ENCODE measurements around the gene ADGRL3. TPM values are rescaled to one million over a fixed set of nuclear protein-coding genes. Genes with fewer than 3 reads are reported as not detected.

The ADGRL3 gene
- total RNA-seq, 3 donors from 2014 or later, result 4.3 to 10.8 (median 4.3) TPM

DNA sequence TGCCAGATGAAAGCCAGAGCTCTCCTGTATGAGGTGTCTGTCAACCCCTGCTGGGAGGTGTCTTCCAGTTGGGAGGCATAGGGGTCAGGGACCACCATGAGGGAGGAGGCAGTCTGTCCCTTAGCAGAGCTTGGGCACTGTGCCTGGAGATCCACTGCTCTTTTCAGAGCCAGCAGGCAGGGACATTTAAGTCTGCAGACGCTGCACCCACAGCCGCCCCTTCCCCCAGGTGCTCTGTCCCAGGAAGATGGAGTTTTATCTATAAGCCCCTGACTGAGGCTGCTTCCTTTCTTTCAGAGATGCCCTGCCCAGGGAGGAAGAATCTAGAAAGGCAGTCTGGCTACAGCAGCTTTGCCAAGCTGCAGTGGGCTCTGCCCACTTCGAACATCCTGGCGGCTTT, 893.6 kb downstream of the ADGRL3 start:
- H3K9me3 ChIP-seq, result peaks cover 2% of the 10 kb centered on the region
- H3K4me3 ChIP-seq, result no peak overlapping the region
- TF ChIP-seq, protein P1, sequence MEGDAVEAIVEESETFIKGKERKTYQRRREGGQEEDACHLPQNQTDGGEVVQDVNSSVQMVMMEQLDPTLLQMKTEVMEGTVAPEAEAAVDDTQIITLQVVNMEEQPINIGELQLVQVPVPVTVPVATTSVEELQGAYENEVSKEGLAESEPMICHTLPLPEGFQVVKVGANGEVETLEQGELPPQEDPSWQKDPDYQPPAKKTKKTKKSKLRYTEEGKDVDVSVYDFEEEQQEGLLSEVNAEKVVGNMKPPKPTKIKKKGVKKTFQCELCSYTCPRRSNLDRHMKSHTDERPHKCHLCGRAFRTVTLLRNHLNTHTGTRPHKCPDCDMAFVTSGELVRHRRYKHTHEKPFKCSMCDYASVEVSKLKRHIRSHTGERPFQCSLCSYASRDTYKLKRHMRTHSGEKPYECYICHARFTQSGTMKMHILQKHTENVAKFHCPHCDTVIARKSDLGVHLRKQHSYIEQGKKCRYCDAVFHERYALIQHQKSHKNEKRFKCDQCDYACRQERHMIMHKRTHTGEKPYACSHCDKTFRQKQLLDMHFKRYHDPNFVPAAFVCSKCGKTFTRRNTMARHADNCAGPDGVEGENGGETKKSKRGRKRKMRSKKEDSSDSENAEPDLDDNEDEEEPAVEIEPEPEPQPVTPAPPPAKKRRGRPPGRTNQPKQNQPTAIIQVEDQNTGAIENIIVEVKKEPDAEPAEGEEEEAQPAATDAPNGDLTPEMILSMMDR (IDR thresholded peaks at IDR 0.05), result no peak
- DNase-seq (no peak), ATAC-seq (no peak)
- H3K4me1 ChIP-seq (ENCODE audit: low read depth), result no peaks in the 10 kb centered on the region
- H3K36me3 ChIP-seq (ENCODE audit: low read depth), result no peaks in the 10 kb centered on the region
- intact Hi-C loops (cut with DNase I, micrococcal nuclease), result no loop called here

DNA sequence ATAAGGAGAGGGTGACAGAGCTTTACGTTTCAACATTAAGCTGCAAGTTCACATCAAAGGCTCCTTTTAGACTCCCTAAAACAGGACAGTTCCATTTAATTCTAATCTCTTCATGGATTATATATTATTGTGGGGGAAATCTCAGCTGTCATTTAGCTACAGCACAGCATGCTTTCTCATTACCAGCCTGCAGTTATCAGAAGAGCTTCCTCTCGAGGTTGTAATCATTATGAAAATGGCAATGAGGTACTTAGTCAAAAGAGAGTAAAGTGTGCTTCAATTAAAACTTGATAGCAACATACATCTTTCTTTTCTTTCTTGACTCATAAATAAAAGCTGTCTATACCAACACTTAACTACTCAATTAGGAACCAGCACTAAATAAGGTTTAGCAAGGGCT, 896.8 kb downstream of the ADGRL3 start:
- no peaks in the 10 kb centered on the region for H3K36me3 ChIP-seq (ENCODE audit: low read depth)
- no peak for DNase-seq
- H3K4me3 ChIP-seq, result no peak overlapping the region
- intact Hi-C loops (cut with DNase I, micrococcal nuclease), result no loop called here
- H3K4me1 ChIP-seq (ENCODE audit: low read depth), result no peaks in the 10 kb centered on the region
- ATAC-seq, result no peak
- H3K9me3 ChIP-seq, result no peaks in the 10 kb centered on the region
- TF ChIP-seq, protein P1 (IDR thresholded peaks at IDR 0.05), result no peak

DNA sequence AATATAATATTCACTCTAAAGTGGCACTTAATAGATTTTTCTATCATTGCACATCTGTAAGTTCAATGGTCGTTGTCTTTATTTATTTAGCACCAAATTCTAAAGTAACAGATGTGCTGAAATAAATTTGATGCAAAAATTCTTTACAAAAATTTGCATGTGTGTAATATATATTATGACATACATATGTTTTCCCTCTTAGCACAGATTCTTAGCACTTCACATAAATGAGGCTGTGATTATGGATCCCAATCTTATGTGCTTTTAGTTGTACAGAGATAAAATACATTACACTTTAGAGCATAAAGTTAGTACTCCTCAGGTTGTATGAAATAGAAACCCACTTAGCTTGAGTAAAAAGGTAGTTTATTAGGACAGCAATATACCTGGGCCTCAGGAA, 915.1 kb downstream of the ADGRL3 start:
- intact Hi-C loops (cut with DNase I, micrococcal nuclease), result no loop called here
- DNase-seq (no peak), ATAC-seq (no peak)
- H3K4me3 ChIP-seq, result no peak overlapping the region
- no peaks in the 10 kb centered on the region for H3K4me1 ChIP-seq (ENCODE audit: low read depth)
- H3K9me3 ChIP-seq, result no peaks in the 10 kb centered on the region
- no peaks in the 10 kb centered on the region for H3K36me3 ChIP-seq (ENCODE audit: low read depth)
- TF ChIP-seq, protein P1 (IDR thresholded peaks at IDR 0.05), result no peak

DNA sequence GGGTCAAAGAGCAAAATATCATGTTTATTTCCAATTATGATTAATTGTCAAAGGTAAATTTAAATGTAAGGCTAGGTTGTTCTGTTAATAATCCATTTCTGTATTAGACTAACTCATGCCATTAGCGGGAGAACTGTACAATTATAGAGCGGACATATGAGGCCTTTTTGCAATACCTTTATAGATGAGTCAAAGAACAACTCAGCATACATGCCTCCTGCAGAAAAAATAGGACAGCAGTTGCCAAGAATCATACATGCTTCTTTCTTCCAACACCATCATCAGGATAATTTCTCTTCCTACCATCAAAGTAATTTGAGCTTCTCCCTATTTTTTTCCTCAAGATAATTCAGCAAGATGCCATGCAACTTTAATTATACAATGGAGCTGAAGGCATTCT, 917.8 kb downstream of the ADGRL3 start:
- DNase-seq (no peak), ATAC-seq (no peak)
- H3K9me3 ChIP-seq, result no peaks in the 10 kb centered on the region
- H3K4me1 ChIP-seq (ENCODE audit: low read depth), result no peaks in the 10 kb centered on the region
- H3K4me3 ChIP-seq, result no peak overlapping the region
- H3K36me3 ChIP-seq (ENCODE audit: low read depth), result no peaks in the 10 kb centered on the region
- intact Hi-C loops (cut with DNase I, micrococcal nuclease), result no loop called here
- TF ChIP-seq, protein P1 (IDR thresholded peaks at IDR 0.05), result no peak

DNA sequence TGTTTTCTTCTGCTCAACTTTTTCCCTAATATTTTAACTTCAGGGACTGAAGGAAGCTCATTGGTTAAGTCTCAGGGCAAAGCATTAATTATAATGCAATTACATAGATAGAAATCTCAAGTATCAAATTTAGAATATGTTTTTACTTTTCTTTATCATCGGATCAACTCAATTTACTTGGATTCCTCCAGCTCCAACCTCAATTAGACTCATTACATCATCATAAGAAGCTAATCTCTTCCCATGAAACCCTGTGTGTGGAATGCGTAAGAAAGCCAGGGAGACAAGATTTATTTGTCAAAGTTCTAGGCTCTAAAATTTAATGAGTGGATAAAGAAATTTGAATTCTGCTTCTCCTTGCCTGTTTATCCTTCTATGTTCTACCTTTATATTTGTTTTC, 918.4 kb downstream of the ADGRL3 start:
- H3K4me1 ChIP-seq (ENCODE audit: low read depth), result no peaks in the 10 kb centered on the region
- no peaks in the 10 kb centered on the region for H3K9me3 ChIP-seq
- DNase-seq, result no peak
- H3K36me3 ChIP-seq (ENCODE audit: low read depth), result no peaks in the 10 kb centered on the region
- intact Hi-C loops (cut with DNase I, micrococcal nuclease), result no loop called here
- TF ChIP-seq, protein P1 (IDR thresholded peaks at IDR 0.05), result no peak
- H3K4me3 ChIP-seq, result no peak overlapping the region
- ATAC-seq, result no peak

DNA sequence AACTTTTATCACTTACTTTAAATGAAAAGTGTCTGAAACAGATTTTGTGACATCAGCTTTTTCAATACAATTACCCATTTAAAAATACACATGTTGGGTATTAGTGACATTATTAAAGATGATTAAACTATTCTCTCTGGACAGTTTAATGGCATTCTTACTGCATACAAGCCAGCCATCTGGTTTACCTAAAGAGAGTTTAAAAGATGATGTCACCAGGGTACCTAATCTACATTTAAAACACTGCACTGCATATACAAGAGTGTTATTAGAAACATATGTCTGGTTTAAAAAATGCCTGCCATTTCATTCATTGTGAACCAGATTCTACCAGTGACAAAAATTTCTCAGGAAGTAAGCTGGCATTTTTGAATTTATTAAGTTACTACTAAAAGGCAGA, 919.1 kb downstream of the ADGRL3 start:
- no peak for DNase-seq
- Histone ChIP-seq H3K9me3 (no peaks in the 10 kb centered on the region), H3K36me3 (ENCODE audit: low read depth) (no peaks in the 10 kb centered on the region), H3K4me3 (no peak overlapping the region), H3K4me1 (ENCODE audit: low read depth) (no peaks in the 10 kb centered on the region)
- TF ChIP-seq, protein P1 (IDR thresholded peaks at IDR 0.05), result no peak
- ATAC-seq, result no peak
- intact Hi-C loops (cut with DNase I, micrococcal nuclease), result no loop called here
